GM10847 (cell line): Measurements from ENCODE around the gene ZNF679.
"Not testable (repeated sequence)": the region's sequence is repeated elsewhere in the genome, so short reads cannot be mapped to it uniquely, and the experiment has no call there.

ENCODE experiments used
- POLR2A ChIP-seq: IDR thresholded peaks from 2 replicates; pipeline ENCODE4 v1.6.1; 2011; ENCODE audit not compliant: insufficient read length; ENCODE audit errors: extremely low read depth

Gene ZNF679

GRCh38 chr7:64228174-64228573 lies at the start of gene ZNF679:
TSS of gene ZNF679 (plus strand) at chr7:64228474. CDS start at chr7:64249118, 20,644 bp downstream.
- not testable (repeated sequence) for TF ChIP-seq POLR2A

DNA sequence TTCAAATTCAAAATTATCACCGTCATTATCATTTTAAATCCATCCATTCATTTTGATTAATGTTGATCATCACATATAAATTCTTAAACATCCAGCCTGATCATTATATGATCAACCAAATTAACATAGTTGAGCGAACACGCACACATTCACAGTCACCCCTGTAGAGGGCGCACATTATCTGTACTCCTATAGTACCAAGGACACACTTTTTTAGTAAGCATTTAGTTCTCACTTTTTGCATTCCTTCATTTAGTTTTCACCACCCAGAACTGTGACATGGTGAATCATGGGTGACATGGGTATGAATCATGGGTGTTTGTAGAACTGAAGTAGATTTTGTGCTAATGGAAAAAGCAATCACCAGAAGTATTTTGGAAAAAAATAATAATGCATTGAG lies 47.3 kb upstream of the ZNF679 start:
- TF ChIP-seq POLR2A = no peak

DNA sequence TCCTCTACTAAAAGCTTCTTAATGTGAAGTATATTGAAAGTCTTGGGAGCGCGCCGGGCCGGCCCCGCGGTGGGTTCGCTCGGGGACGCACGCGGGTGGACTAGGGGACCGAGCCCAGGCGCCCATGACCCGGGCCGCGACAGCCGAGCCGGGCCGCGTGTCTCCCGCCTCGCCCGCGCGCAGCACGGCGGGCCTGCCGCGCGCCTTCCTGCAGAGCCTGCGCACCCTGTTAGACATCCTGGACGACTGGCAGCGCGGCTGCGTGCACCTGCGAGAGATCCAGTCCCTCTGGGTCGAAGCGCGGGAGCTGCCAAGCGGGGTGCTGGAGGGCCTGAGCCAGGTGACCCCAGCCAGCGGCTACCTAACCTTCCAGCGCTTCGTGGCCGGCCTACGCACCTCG lies 46.7 kb upstream of the ZNF679 start:
- TF ChIP-seq POLR2A = no peak

DNA sequence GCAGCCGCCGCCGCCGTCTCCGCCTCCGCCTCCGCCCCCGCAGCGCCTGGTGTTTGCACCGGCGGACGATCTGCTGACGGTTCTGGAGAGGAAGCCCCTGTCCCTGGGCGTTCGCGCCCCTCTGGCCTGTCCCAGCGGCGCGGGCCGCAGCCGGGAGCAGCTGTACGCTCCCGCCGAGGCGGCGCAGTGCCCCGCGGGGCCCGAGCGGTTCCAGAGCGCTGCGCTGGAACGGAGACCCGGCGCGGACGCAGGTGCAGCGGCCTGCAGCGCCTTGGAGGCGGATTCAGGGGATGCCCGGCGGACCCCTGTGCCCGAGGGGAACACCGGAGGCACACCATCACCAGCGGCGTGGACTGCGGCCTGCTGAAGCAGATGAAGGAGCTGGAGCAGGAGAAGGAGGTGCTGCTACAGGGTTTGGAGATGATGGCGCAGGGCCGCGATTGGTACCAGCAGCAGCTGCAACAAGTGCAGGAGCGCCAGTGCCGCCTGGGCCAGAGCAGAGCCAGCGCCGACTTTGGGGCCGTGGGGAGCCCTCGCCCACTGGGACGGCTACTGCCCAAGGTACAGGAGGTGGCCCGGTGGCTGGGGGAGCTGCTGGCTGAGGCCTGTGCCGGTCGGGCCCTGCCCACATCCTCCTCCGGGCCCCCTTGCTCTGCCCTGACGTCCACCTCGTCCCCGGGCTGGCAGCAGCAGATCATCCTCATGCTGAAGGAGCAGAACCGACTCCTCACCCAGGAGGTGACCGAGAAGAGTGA lies 46.1 kb upstream of the ZNF679 start:
- TF ChIP-seq POLR2A = no peak

DNA sequence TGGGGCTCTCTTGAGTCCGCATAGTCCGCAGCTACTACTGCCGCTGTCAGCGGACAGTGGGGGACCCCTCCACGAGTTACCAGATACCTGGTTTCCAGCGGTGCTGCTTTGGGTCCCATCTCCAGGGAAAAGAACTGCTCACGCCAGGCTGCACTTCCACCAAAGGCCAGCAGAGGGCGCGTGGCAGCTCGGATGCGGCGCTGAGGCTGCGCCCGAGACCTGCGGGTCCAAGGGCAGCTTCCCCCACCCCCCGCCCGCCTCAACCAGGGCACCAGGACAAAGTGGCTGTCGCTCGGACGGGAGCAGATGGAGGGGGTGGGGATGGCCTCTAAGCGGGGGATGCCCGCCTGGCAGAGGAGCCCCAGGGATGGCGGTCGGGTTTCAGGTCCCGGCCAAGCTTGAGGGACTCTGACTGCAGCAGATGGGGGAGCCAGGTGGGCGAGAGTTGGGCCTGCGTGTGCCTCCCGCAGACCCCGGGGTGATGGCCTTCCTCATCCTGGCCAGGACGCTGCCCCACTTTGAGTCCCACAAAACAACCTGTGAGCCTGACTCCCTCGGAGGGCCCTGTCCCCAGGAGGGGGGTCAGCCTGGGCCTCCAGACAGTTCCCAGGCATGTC lies 45.0 kb upstream of the ZNF679 start:
- TF ChIP-seq POLR2A = no peak

DNA sequence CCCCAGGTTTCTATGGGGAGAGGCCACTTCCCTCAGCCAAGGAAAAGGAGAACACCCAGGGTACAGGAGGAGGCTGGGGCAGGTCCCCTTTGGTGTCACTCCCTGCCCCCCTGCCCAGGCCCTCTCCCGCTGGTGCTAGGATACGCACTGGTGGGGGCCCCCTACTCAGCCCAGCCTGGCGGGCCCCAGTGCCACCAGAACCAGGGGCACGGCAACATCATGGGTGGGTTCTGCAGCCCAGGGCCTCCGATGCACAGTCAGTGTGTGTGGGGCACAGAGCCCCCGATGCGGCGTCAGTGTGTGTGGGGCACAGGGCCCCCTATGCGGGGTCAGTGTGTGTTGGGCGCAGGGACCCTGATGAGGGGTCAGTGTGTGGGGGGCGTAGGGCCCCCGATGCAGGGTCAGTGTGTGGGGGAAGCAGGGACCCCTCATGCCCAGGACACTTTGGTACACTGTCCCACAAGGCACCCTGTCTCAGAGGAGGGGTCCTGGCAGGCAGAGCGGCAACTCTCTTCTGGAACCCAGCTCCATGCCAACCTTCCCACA lies 44.4 kb upstream of the ZNF679 start:
- no peak for TF ChIP-seq POLR2A

DNA sequence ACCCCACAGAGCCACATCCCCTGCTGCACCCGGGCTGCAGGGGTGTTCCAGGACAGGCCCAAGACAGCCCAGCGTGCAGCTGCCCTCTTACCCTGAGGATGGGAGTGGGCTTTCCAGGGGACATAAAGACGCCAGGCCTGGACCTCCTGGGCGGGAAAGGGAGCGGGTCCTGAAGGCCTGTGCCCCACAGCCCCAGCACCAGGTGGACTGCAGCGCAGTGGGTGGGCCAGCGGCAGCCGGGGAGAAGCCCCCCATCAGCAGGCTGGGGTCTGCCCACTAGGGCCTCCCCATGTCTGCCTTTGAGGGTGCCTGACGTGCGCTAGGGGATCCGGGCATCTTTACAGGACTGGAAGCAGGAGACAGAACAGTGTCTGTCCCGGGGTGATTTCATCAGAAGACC lies 43.9 kb upstream of the ZNF679 start:
- no peak for TF ChIP-seq POLR2A

- no peak for TF ChIP-seq POLR2A
These were observed 40.9 kb upstream of the ZNF679 start for GRCh38 chr7:64187408-64187807.

DNA sequence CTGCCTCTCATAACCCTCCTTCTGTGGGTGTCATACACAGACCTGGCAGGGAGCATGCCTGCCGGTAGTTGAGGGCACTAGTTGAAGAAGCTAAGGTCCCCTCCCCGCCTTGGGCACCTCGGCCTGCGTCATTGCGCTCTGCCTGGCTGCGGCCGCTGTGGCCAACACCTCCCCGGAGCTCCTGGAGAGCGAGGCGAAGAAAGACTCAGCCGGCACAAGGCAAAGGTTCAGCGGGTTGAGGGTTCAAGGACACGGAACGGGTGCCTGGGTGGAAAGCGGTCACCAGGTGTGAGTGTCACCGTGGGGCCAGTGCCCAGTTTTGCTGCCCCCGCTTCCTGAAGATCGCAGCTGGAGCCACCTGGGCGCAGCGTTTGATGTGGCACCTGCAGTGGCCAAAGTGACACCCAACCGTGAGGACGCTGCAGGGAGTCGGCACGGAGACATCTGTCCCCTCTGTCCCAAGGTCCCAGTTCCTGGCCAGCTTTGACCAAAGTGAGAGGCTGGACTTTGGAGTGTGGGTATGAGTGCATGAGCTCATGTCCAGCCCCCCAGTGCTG lies 36.0 kb upstream of the ZNF679 start:
- no peak for TF ChIP-seq POLR2A

DNA sequence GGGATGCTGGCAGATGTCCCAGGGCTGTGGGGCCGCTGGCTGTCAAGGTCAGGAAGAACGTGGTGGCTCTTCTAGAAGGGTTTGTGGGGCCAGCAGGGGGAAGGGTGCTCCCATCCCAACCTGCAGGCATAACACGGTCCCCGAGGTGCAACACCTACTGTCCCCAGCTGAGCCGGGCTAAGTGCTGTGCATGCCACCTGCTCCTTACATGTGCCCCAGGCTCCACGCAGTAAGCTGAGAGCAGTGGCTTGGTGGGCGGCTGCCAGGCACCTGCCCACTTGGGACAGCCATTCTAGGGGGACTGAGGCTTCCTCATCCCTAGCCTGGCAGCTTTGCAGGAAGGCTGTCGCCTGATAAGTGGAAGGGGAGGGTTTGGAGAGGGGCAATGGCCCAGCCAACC lies 35.5 kb upstream of the ZNF679 start:
- TF ChIP-seq POLR2A = no peak

DNA sequence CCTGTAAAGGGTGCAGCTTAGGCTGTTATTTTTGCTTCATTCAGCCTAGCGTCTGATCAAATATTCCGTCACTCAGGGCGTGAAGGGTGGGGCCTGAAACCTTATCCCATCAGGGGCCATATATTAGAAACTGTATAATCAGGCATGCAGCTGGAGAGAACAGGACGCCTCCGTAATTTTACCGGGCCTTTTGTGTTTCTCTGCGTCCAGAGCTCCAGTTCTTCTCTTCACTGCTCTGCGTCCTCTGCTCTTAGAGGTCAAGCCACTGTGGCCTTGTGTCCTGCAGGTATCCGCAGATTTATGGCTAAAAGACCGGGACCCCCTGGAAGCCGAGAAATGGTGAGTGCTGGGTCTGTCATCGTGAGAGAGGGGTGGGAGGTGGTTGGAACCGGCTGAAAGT lies 21.4 kb upstream of the ZNF679 start, which contains the start of gene ZNF735:
TSS of gene ZNF735 (plus strand) at position 301 of the 400 bp plus-strand sequence. CDS start at position 301, 0 bp downstream.
- TF ChIP-seq POLR2A = no peak

DNA sequence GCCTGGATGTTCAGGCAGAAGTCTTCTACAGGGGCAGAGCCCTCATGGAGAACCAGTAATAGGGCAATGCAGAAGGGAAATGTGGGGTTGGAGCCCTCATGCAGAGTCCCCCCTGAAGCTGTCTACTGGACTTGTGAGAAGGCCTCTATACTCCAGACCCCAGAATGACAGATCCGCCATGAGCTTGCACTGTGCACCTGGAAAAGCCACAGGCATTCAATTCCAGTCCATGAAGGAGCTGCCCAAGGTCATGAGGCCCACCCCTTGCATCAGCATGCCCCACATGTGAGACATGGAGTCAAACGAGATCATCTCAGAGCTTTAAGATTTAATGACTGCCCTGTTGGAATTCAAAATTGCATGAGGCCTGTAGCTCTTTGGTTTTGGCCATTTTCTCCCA lies 4.9 kb upstream of the ZNF679 start:
- no peak for TF ChIP-seq POLR2A

DNA sequence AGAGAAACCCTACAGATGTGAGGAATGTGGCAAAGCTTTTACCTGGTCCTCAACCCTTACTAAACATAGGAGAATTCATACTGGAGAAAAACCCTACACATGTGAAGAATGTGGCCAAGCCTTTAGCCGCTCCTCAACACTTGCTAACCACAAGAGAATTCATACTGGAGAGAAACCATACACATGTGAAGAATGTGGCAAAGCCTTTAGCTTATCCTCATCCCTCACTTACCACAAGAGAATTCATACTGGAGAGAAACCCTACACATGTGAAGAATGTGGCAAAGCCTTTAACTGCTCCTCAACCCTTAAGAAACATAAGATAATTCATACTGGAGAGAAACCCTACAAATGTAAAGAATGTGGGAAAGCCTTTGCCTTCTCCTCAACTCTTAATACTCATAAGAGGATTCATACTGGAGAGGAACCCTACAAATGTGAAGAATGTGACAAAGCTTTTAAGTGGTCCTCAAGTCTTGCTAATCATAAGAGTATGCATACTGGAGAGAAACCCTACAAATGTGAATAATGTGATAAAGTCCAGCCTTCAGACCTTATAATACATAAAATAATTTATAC lies 38.2 kb downstream of the ZNF679 start:
- no peak for TF ChIP-seq POLR2A

DNA sequence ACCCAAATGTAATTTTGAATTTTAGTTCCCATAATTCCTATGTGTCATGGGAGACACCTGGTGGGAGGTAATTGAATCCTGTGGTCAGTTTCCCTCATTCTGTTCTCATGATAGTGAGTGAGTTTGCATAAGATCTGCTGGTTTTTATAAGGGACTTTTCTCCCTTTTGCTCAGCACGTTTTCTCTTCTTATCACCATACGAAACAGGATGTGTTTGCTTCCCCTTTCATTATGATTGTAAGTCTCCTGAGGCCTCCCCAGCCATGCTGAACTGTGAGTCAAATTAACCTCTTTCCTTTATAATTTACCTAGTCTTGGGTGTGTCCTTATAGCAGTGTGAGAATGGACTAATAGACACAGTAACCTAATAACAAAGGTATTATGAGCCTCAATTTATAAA lies 49.4 kb downstream of the ZNF679 start:
- TF ChIP-seq POLR2A = no peak

DNA sequence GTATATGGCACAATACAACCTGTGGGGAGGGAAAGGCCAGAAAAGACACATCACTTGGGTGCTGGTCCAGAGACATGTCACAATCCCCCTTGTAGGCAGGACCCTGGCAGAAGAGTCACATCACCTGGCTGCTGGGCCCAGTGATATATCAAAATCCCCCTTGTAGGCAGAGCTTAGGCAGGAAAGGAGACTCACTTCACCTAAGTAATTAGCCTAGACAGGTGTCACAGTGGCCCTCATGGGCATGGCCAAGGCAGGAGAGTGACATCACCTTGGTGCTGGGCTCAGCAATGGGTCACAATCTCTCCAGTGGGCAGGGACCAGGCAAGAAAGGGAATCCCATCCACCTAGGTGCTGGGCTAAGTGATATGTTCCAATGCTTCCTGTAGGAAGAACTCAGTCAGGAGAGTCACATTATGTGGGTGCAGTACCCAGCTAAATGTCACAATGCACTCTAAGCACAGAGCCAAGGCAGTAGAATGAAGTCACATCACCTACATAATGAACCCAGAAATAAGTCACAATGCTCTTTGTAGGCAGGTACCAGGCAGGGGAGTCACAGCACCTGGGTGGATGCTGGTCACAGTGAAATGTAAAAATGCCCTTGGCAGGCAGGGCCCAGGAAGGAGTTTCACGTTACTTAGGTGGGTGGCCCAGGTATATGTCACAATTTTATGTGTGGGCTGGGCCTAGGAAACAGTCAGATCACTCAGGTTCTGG lies 66.6 kb downstream of the ZNF679 start:
- TF ChIP-seq POLR2A = no peak
